Peyer's patch (tissue), 4 donors: ENCODE results near the gene TGFB2.

Experiments used
- CTCF ChIP-seq, 6 experiments: fragments of 450-650 bp in 4 of 6; fragments of 200-600 bp in 2 of 6; sonication (generic) in 1 of 6; IDR thresholded peaks; one replicate each; pipeline ENCODE4 v1.5.1; 2017 to 2019; ENCODE audit warnings: antibody characterized with exemption in 6 of 6, mild to moderate bottlenecking in 3 of 6, moderate library complexity in 1 of 6
- POLR2A ChIP-seq, 2 donors: fragments of 450-650 bp; IDR thresholded peaks; one replicate each; pipeline ENCODE4 v1.5.1; 2017; ENCODE audit warnings: antibody characterized with exemption in 2 of 2, mild to moderate bottlenecking in 2 of 2, moderate library complexity in 2 of 2

GRCh38 chr1:218426343-218426657, 81.2 kb downstream of the TGFB2 start:
- no peak for TF ChIP-seq CTCF (IDR thresholded peaks at IDR 0.05)
- TF ChIP-seq POLR2A (IDR thresholded peaks at IDR 0.05), result no peak
